Trophoblast cell (in vitro differentiated cells and primary cell): ENCODE data around the gene ATG16L1.

Experiments used
- DNase-seq, 2 donors: peaks; one replicate each; pipeline ENCODE4 v3.0.0-alpha.2; 2016
- H2AFZ ChIP-seq: 2 replicates; pipeline ENCODE4 v1.6.1; 2013; ENCODE audit warnings: low read length, moderate library complexity, mild to moderate bottlenecking; ENCODE audit not compliant: insufficient read depth, poor library complexity
- H2AK5ac ChIP-seq: 2 replicates; pipeline ENCODE4 v1.6.1; 2013; ENCODE audit warnings: mild to moderate bottlenecking, low read length
- H2BK120ac ChIP-seq: 2 replicates; pipeline ENCODE4 v1.6.1; 2013; ENCODE audit warnings: low read length, mild to moderate bottlenecking, moderate library complexity; ENCODE audit not compliant: insufficient read depth, poor library complexity
- H2BK12ac ChIP-seq: 2 replicates; pipeline ENCODE4 v1.6.1; 2013; ENCODE audit warnings: mild to moderate bottlenecking, low read length, moderate library complexity
- H2BK5ac ChIP-seq: 2 replicates; pipeline ENCODE4 v1.6.1; 2013; ENCODE audit warnings: low read length, low read depth, moderate library complexity, mild to moderate bottlenecking; ENCODE audit not compliant: poor library complexity
- H3K14ac ChIP-seq: 2 replicates; pipeline ENCODE4 v1.6.1; 2013; ENCODE audit warnings: mild to moderate bottlenecking, low read length
- H3K18ac ChIP-seq: 2 replicates; pipeline ENCODE4 v1.6.1; 2013; ENCODE audit warnings: mild to moderate bottlenecking, low read length
- H3K23ac ChIP-seq: 2 replicates; pipeline ENCODE4 v1.6.1; 2013; ENCODE audit warnings: low read length
- H3K27ac ChIP-seq: 2 replicates; pipeline ENCODE4 v1.5.1; 2013; ENCODE audit warnings: low read depth, mild to moderate bottlenecking, inconsistent platforms, low read length, moderate library complexity
- H3K27me3 ChIP-seq: 2 replicates; pipeline ENCODE4 v1.6.1; 2013; ENCODE audit warnings: inconsistent platforms, mild to moderate bottlenecking, low read length, moderate library complexity; ENCODE audit not compliant: insufficient read depth
- H3K36me3 ChIP-seq, 2 experiments: 1 replicate in 1 of 2; 2 replicates in 1 of 2; pipeline ENCODE4 v1.6.1; 2013; ENCODE audit warnings: low read length in 2 of 2, mild to moderate bottlenecking in 2 of 2, moderate library complexity in 1 of 2; ENCODE audit not compliant: insufficient read depth in 2 of 2, control insufficient read depth in 1 of 2
- H3K4ac ChIP-seq: 2 replicates; pipeline ENCODE4 v1.6.1; 2013; ENCODE audit warnings: low read depth, mild to moderate bottlenecking, low read length, moderate library complexity
- H3K4me1 ChIP-seq, 2 experiments: 1 replicate in 1 of 2; 2 replicates in 1 of 2; pipeline ENCODE4 v1.6.1; 2013; ENCODE audit warnings: low read length in 2 of 2, mild to moderate bottlenecking in 2 of 2, moderate library complexity in 1 of 2; ENCODE audit not compliant: insufficient read depth in 2 of 2, control insufficient read depth in 1 of 2
- H3K4me2 ChIP-seq: 2 replicates; pipeline ENCODE4 v1.6.1; 2013; ENCODE audit warnings: inconsistent platforms, mild to moderate bottlenecking, low read length, moderate library complexity
- H3K4me3 ChIP-seq: 2 replicates; pipeline ENCODE4 v1.5.1; 2013; ENCODE audit warnings: mild to moderate bottlenecking, low read depth, low read length, inconsistent platforms
- H3K79me1 ChIP-seq: one replicate; pipeline ENCODE4 v1.6.1; 2013; ENCODE audit warnings: low read length
- H3K79me2 ChIP-seq: 2 replicates; pipeline ENCODE4 v1.6.1; 2013; ENCODE audit warnings: low read length, mild to moderate bottlenecking; ENCODE audit not compliant: control insufficient read depth, insufficient read depth, poor library complexity
- H3K9ac ChIP-seq: 2 replicates; pipeline ENCODE4 v1.6.1; 2013; ENCODE audit warnings: mild to moderate bottlenecking, low read length
- H3K9me3 ChIP-seq: 2 replicates; pipeline ENCODE4 v1.6.1; 2013; ENCODE audit warnings: low read depth, mild to moderate bottlenecking, control low read depth, inconsistent platforms, low read length; ENCODE audit not compliant: insufficient read depth
- H4K12ac ChIP-seq: 2 replicates; pipeline ENCODE4 v1.6.1; 2013; ENCODE audit warnings: low read depth, mild to moderate bottlenecking, low read length, moderate library complexity
- H4K8ac ChIP-seq: 2 replicates; pipeline ENCODE4 v1.6.1; 2013; ENCODE audit warnings: low read depth, mild to moderate bottlenecking, low read length, moderate library complexity
- H4K91ac ChIP-seq: one replicate; pipeline ENCODE4 v1.6.1; 2013; ENCODE audit warnings: low read depth, mild to moderate bottlenecking, low read length, moderate library complexity
- WGBS: extraction: QIAGEN DNeasy Blood & Tissue Kit; methylation state at CpG from one replicate; pipeline ENCODE4 v1.1.7; 2013; ENCODE audit warnings: missing lambda C conversion rate; ENCODE audit not compliant: insufficient read length, insufficient coverage; ENCODE audit errors: extremely low coverage; 5-methylcytosine and 5-hydroxymethylcytosine counted together

ATG16L1 gene

GRCh38 chr2:233217892-233218377 is 33.5 kb upstream of the ATG16L1 start:
- Histone ChIP-seq H3K14ac (no peak overlapping the region), H3K9ac (no peak overlapping the region), H3K9me3 (no peaks in the 10 kb centered on the region), H2BK5ac (no peak overlapping the region), H2AFZ (no peak overlapping the region), H3K4ac (no peak overlapping the region), H3K36me3 (no peaks in the 10 kb centered on the region), H4K8ac (no peak overlapping the region), H3K27me3 (no peaks in the 10 kb centered on the region), H2BK120ac (no peak overlapping the region), H3K4me2 (no peak overlapping the region), H3K4me3 (no peak overlapping the region), H3K79me1 (no peaks in the 10 kb centered on the region), H3K79me2 (no peaks in the 10 kb centered on the region), H2AK5ac (no peak overlapping the region), H2BK12ac (no peak overlapping the region), H3K27ac (no peak overlapping the region), H3K23ac (no peak overlapping the region), H4K12ac (no peak overlapping the region), H4K91ac (no peak overlapping the region), H3K18ac (no peak overlapping the region), H3K4me1 (no peaks in the 10 kb centered on the region)
- no peak for DNase-seq
- no CpG with 5 or more reads among the region's 8 CpGs for WGBS

DNA sequence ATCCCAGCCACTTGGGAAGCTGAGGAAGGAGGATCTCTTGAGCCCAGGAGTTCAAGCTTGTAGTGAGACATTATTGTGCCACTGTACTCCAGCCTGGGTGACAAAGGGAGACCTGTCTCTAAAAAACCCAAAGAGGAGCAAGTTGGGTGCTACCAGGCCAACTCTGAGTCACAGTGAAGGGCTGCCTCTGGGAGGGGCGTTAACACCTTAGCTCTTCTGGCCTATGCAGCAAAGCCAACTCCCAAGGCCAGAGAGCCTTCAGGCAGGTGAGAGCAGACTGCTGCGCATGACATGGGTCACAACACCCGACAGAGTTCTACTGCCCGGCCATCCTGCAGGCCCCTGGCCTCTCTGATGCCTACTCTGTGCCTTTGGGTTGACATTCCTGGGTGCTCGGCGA is 32.6 kb upstream of the ATG16L1 start:
- Histone ChIP-seq H2AK5ac (no peak overlapping the region), H3K9me3 (no peaks in the 10 kb centered on the region), H3K4ac (no peak overlapping the region), H3K79me1 (no peaks in the 10 kb centered on the region), H3K36me3 (no peaks in the 10 kb centered on the region), H4K12ac (no peak overlapping the region), H3K18ac (no peak overlapping the region), H4K8ac (no peak overlapping the region), H3K9ac (no peak overlapping the region), H2BK120ac (no peak overlapping the region), H2AFZ (no peak overlapping the region), H3K27me3 (no peaks in the 10 kb centered on the region), H3K27ac (no peak overlapping the region), H2BK12ac (no peak overlapping the region), H3K4me3 (no peak overlapping the region), H3K4me1 (no peaks in the 10 kb centered on the region), H3K79me2 (no peaks in the 10 kb centered on the region), H4K91ac (no peak overlapping the region), H3K14ac (no peak overlapping the region), H3K23ac (no peak overlapping the region), H2BK5ac (no peak overlapping the region), H3K4me2 (no peak overlapping the region)
- WGBS: no CpG with 5 or more reads among the region's 6 CpGs
- DNase-seq: no peak

GRCh38 chr2:233219848-233220247 is 31.6 kb upstream of the ATG16L1 start:
- DNase-seq: no peak
- H3K9me3 ChIP-seq: no peaks in the 10 kb centered on the region
- H4K12ac ChIP-seq: no peak overlapping the region
- no peak overlapping the region for H3K4me2 ChIP-seq
- H2AFZ ChIP-seq: no peak overlapping the region
- no peak overlapping the region for H3K27ac ChIP-seq
- no peak overlapping the region for H4K91ac ChIP-seq
- H3K14ac ChIP-seq: no peak overlapping the region
- H3K23ac ChIP-seq: no peak overlapping the region
- H3K4me3 ChIP-seq: no peak overlapping the region
- no peaks in the 10 kb centered on the region for H3K4me1 ChIP-seq
- no peaks in the 10 kb centered on the region for H3K79me1 ChIP-seq
- no peak overlapping the region for H4K8ac ChIP-seq
- H2AK5ac ChIP-seq: no peak overlapping the region
- no peaks in the 10 kb centered on the region for H3K27me3 ChIP-seq
- H3K18ac ChIP-seq: no peak overlapping the region
- no peaks in the 10 kb centered on the region for H3K36me3 ChIP-seq
- H3K79me2 ChIP-seq: no peaks in the 10 kb centered on the region
- H3K4ac ChIP-seq: no peak overlapping the region
- H2BK120ac ChIP-seq: no peak overlapping the region
- no peak overlapping the region for H2BK5ac ChIP-seq
- H3K9ac ChIP-seq: no peak overlapping the region
- WGBS: no CpG with 5 or more reads among the region's 1 CpG
- no peak overlapping the region for H2BK12ac ChIP-seq

DNA sequence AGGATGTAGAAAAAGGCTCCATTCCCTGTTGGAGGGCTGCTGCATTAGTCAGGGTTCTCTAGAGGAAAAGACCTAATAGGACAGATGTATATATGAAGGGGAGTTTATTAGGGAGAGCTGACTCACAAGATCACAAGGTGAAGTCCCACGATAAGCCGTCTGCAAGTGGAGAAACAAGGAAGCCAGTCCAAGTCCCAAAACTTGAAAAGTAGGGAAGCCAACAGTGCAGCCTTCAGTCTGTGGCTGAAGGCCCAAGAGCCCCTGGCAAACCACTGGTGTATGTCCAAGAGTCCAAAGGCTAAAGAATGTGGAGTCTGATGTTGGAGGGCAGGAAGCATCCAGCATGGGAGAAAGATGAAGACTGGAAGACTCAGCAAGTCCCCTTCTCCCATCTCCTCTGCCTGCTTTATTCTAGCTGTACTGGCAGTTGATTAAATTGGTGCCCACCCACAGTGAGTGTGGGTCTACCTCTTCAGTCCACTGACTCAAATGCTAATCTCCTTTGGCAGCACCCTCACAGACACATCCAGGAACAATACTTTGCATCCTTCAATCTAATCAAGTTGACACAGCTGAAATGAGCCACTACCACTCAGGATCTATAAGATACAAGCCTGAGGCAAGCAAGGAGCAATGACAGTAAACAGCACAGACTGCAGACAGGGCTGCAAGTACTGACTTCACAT is 30.0 kb upstream of the ATG16L1 start:
- Histone ChIP-seq H4K91ac (no peak overlapping the region), H3K27me3 (no peaks in the 10 kb centered on the region), H3K4me3 (no peak overlapping the region), H4K12ac (no peak overlapping the region), H2AK5ac (no peak overlapping the region), H3K4ac (no peak overlapping the region), H2AFZ (no peak overlapping the region), H2BK5ac (no peak overlapping the region), H3K27ac (no peak overlapping the region), H4K8ac (no peak overlapping the region), H2BK12ac (no peak overlapping the region), H3K79me1 (no peaks in the 10 kb centered on the region), H3K4me2 (no peak overlapping the region), H3K4me1 (no peaks in the 10 kb centered on the region), H3K9ac (no peak overlapping the region), H3K18ac (no peak overlapping the region), H3K79me2 (no peaks in the 10 kb centered on the region), H2BK120ac (no peak overlapping the region), H3K9me3 (peaks cover 2% of the 10 kb centered on the region), H3K14ac (no peak overlapping the region), H3K23ac (no peak overlapping the region), H3K36me3 (no peaks in the 10 kb centered on the region)
- no peak for DNase-seq
- no CpG with 5 or more reads among the region's 2 CpGs for WGBS
